Activated CD8-positive, alpha-beta T cell treated with anti-CD3 and anti-CD28 coated beads for 36 hours (primary cell): ENCODE measurements around the gene CDK5. TPM values are rescaled to one million over a fixed set of nuclear protein-coding genes. Genes with fewer than 3 reads are reported as not detected.

Experiments used
- ATAC-seq: fragments of 200-7000 bp; cut with Tn5 transposase; one replicate; pipeline ENCODE4 v1.10.0; 2021; ENCODE audit warnings: mild to moderate bottlenecking, moderate library complexity
- CTCF ChIA-PET: fragments of 350-600 bp; sonication (Branson Sonifier 250); formaldehyde crosslinking; loops from one replicate; lab custom pipeline; 2021; ENCODE audit warnings: antibody characterized with exemption; lab: Charles Lee
- POLR2A ChIA-PET: fragments of 350-600 bp; sonication (Branson Sonifier 250); formaldehyde crosslinking; loops from one replicate; lab custom pipeline; 2021; ENCODE audit warnings: antibody characterized with exemption; lab: Charles Lee
- DNase-seq: peaks from one replicate; pipeline ENCODE4 v3.0.0-alpha.2; 2020
- H3K27ac Mint-ChIP-seq: one replicate; pipeline ENCODE4 v1.8.0; 2021; ENCODE audit warnings: mild to moderate bottlenecking, mixed read lengths
- H3K27me3 Mint-ChIP-seq: one replicate; pipeline ENCODE4 v1.8.0; 2021; ENCODE audit warnings: mixed read lengths
- H3K36me3 Mint-ChIP-seq: one replicate; pipeline ENCODE4 v1.8.0; 2021; ENCODE audit warnings: low read depth, mixed read lengths
- H3K4me1 Mint-ChIP-seq: one replicate; pipeline ENCODE4 v1.8.0; 2021; ENCODE audit warnings: low read depth, mixed read lengths
- H3K4me3 Mint-ChIP-seq: one replicate; pipeline ENCODE4 v1.8.0; 2021; ENCODE audit warnings: mild to moderate bottlenecking, moderate library complexity, mixed read lengths
- H3K9me3 Mint-ChIP-seq: one replicate; pipeline ENCODE4 v1.8.0; 2021; ENCODE audit warnings: mixed read lengths
- CTCF ChIP-seq: fragments of 200-600 bp; IDR thresholded peaks from one replicate; pipeline ENCODE4 v1.8.0; 2022; ENCODE audit warnings: antibody characterized with exemption, mild to moderate bottlenecking
- intact Hi-C: fragments of 100-400 bp; cut with micrococcal nuclease; formaldehyde crosslinking; loops from one replicate; pipeline ENCODE4 v1.10.0; 2022
- total RNA-seq, 2 experiments: library from RNA; stranded (reverse); gene quantifications; one replicate each; pipeline ENCODE4 v1.2.3, GENCODE V29; 2021

The CDK5 gene
- total RNA-seq = 10 to 100 TPM in 1 of 2 experiments, 1 to 10 TPM in 1; 9.9 to 10.4 TPM

- ATAC-seq (peak; percentile 4), DNase-seq (no peak)
- Mint-ChIP-seq H3K36me3 (no peaks in the 10 kb centered on the region), H3K27ac (peak within 1 kb of the TSS; percentile 89), H3K27me3 (no peaks in the 10 kb centered on the region), H3K9me3 (no peaks in the 10 kb centered on the region), H3K4me3 (peak within 1 kb of the TSS; percentile 95), H3K4me1 (peaks cover 37% of the 10 kb centered on the region)
- intact Hi-C loops = no loop called here
- POLR2A ChIA-PET = interaction anchor here (1.3 kb wide), 1 partner anchor 26 kb away, joined by 4 read pairs; the partner anchor contains the start of gene TMUB1
- no peak for TF ChIP-seq CTCF
- CTCF ChIA-PET = interaction anchor here (1.2 kb wide), 1 partner anchor 39 kb away, joined by 3 read pairs; no protein-coding TSS in a partner anchor
These were observed at the start of gene CDK5 for GRCh38 chr7:151057506-151057988. Gene CDK5 (minus strand): TSS chr7:151057897. CDS start chr7:151057848, 49 bp downstream.

GRCh38 chr7:151104411-151105235 is 46.9 kb upstream of the CDK5 start:
- no peaks in the 10 kb centered on the region for H3K4me1 Mint-ChIP-seq
- H3K27ac Mint-ChIP-seq = no peak overlapping the region
- CTCF ChIA-PET = interaction anchor here (0.5 to 1.4 kb wide), 2 partner anchors 12 to 144 kb away, joined by 3 to 5 read pairs; no protein-coding TSS in a partner anchor
- no peaks in the 10 kb centered on the region for H3K27me3 Mint-ChIP-seq
- intact Hi-C loops = no loop called here
- no peaks in the 10 kb centered on the region for H3K36me3 Mint-ChIP-seq
- ATAC-seq (no peak), DNase-seq (no peak)
- POLR2A ChIA-PET = no interaction called here
- H3K9me3 Mint-ChIP-seq = no peaks in the 10 kb centered on the region
- H3K4me3 Mint-ChIP-seq = no peak overlapping the region
- no peak for TF ChIP-seq CTCF

GRCh38 chr7:151103973-151104372 is 46.3 kb upstream of the CDK5 start:
- ChIA-PET CTCF (interaction anchor here (0.9 to 1.5 kb wide), 3 partner anchors 8 to 206 kb away, joined by 3 to 5 read pairs (median 4); no protein-coding TSS in a partner anchor), POLR2A (no interaction called here)
- DNase-seq (no peak), ATAC-seq (no peak)
- Mint-ChIP-seq H3K4me1 (no peaks in the 10 kb centered on the region), H3K27ac (no peak overlapping the region), H3K36me3 (no peaks in the 10 kb centered on the region), H3K27me3 (no peaks in the 10 kb centered on the region), H3K9me3 (no peaks in the 10 kb centered on the region), H3K4me3 (no peak overlapping the region)
- TF ChIP-seq CTCF = no peak
- intact Hi-C loops = no loop called here

- intact Hi-C loops = no loop called here
- no peaks in the 10 kb centered on the region for H3K27me3 Mint-ChIP-seq
- no peak for TF ChIP-seq CTCF
- no peaks in the 10 kb centered on the region for H3K9me3 Mint-ChIP-seq
- ATAC-seq = no peak
- CTCF ChIA-PET = interaction anchor here (0.9 to 1.5 kb wide), 4 partner anchors 9 to 205 kb away, joined by 3 to 5 read pairs (median 4); no protein-coding TSS in a partner anchor
- H3K27ac Mint-ChIP-seq = no peak overlapping the region
- no peaks in the 10 kb centered on the region for H3K4me1 Mint-ChIP-seq
- POLR2A ChIA-PET = interaction anchor here (1.1 kb wide), 1 partner anchor 11 kb away, joined by 3 read pairs; no protein-coding TSS in a partner anchor
- no peak overlapping the region for H3K4me3 Mint-ChIP-seq
- no peak for DNase-seq
- H3K36me3 Mint-ChIP-seq = no peaks in the 10 kb centered on the region
These were observed 45.3 kb upstream of the CDK5 start for GRCh38 chr7:151102991-151103390.
